IMR-90 (cell line): ENCODE measurements around the gene PLCD1. TPM values are rescaled to one million over a fixed set of nuclear protein-coding genes. Genes with fewer than 3 reads are reported as not detected.

ENCODE experiments used
- ATAC-seq: fragments of 200-7000 bp; cut with Tn5 transposase; 2 replicates; pipeline ENCODE4 v1.9.1; 2020; ENCODE audit warnings: low read depth, mild to moderate bottlenecking, moderate library complexity
- BruUV-seq: library from RNA; stranded (reverse); fragments of 400-500 nt; replicated peaks from 2 replicates; lab custom pipeline; 2021; lab: Mats Ljungman, UMichigan
- CTCF ChIA-PET: fragments of 300-600 bp; formaldehyde crosslinking; extraction: SDS; loops from one replicate; lab custom pipeline; 2021; ENCODE audit warnings: antibody characterized with exemption; lab: Yijun Ruan, JAX
- POLR2A ChIA-PET: fragments of 300-600 bp; sonication (Branson Sonifier 250); formaldehyde crosslinking; loops from one replicate; lab custom pipeline; 2022; ENCODE audit warnings: antibody characterized with exemption; ENCODE audit not compliant: unreplicated experiment; lab: Charles Lee
- DNase-seq: peaks from one replicate; pipeline ENCODE4 v3.0.0; 2013
- H2AFZ ChIP-seq: replicated peaks from 2 replicates; pipeline ENCODE3; 2013; ENCODE audit warnings: low read length, mild to moderate bottlenecking; ENCODE audit not compliant: poor library complexity
- H2AK5ac ChIP-seq: 2 replicates; pipeline ENCODE4 v1.6.1; 2013; ENCODE audit warnings: low read depth, low read length, inconsistent platforms
- H2AK9ac ChIP-seq: replicated peaks from 2 replicates; pipeline ENCODE3; 2013; ENCODE audit warnings: mild to moderate bottlenecking, low read depth, low read length, moderate library complexity; ENCODE audit not compliant: poor library complexity
- H2BK120ac ChIP-seq: 2 replicates; pipeline ENCODE4 v1.6.1; 2013; ENCODE audit warnings: low read depth, low read length, inconsistent platforms
- H2BK15ac ChIP-seq: 3 replicates; pipeline ENCODE4 v1.6.1; 2013; ENCODE audit warnings: low read depth, low read length, inconsistent platforms
- H2BK20ac ChIP-seq: 2 replicates; pipeline ENCODE4 v1.6.1; 2013; ENCODE audit warnings: low read depth, mild to moderate bottlenecking, inconsistent platforms, low read length, moderate library complexity
- H2BK5ac ChIP-seq: 2 replicates; pipeline ENCODE4 v1.6.1; 2013; ENCODE audit warnings: mild to moderate bottlenecking, low read depth, low read length, inconsistent platforms; ENCODE audit not compliant: poor library complexity, severe bottlenecking
- H3K14ac ChIP-seq: replicated peaks from 2 replicates; pipeline ENCODE4 v1.6.1; 2013; ENCODE audit warnings: low read depth, low read length, inconsistent platforms
- H3K18ac ChIP-seq: 2 replicates; pipeline ENCODE4 v1.6.1; 2013; ENCODE audit warnings: low read depth, low read length, control low read depth
- H3K23ac ChIP-seq: 2 replicates; pipeline ENCODE4 v1.6.1; 2013; ENCODE audit warnings: low read depth, low read length, inconsistent platforms
- H3K27ac ChIP-seq: 2 replicates; pipeline ENCODE4 v1.5.1; 2013; ENCODE audit warnings: mild to moderate bottlenecking, control low read depth, low read length; ENCODE audit not compliant: insufficient read depth
- H3K27me3 ChIP-seq: 2 replicates; pipeline ENCODE4 v1.6.1; 2013; ENCODE audit warnings: low read length; ENCODE audit not compliant: control insufficient read depth, insufficient read depth
- H3K36me3 ChIP-seq: 2 replicates; pipeline ENCODE4 v1.6.1; 2013; ENCODE audit warnings: low read length, mixed read lengths; ENCODE audit not compliant: control insufficient read depth, insufficient read depth
- H3K4ac ChIP-seq: 2 replicates; pipeline ENCODE4 v1.6.1; 2013; ENCODE audit warnings: low read depth, low read length, inconsistent platforms
- H3K4me1 ChIP-seq: 2 replicates; pipeline ENCODE4 v1.6.1; 2013; ENCODE audit warnings: low read length, mixed read lengths; ENCODE audit not compliant: control insufficient read depth, insufficient read depth
- H3K4me2 ChIP-seq: 2 replicates; pipeline ENCODE4 v1.6.1; 2013; ENCODE audit warnings: low read depth, mild to moderate bottlenecking, control low read depth, low read length, moderate library complexity
- H3K4me3 ChIP-seq: 2 replicates; pipeline ENCODE4 v1.5.1; 2013; ENCODE audit warnings: low read depth, mild to moderate bottlenecking, control low read depth, low read length, moderate library complexity; ENCODE audit not compliant: insufficient read depth
- H3K56ac ChIP-seq: 2 replicates; pipeline ENCODE4 v1.6.1; 2013; ENCODE audit warnings: low read length, inconsistent platforms; ENCODE audit not compliant: insufficient read depth; ENCODE audit errors: extremely low read depth
- H3K79me1 ChIP-seq, 2 experiments: 2 replicates each; pipeline ENCODE4 v1.6.1; 2013; ENCODE audit warnings: low read length in 2 of 2, inconsistent platforms in 1 of 2, low read depth in 1 of 2
- H3K9ac ChIP-seq: 2 replicates; pipeline ENCODE4 v1.6.1; 2013; ENCODE audit warnings: low read depth, low read length, control low read depth
- H3K9me1 ChIP-seq: 2 replicates; pipeline ENCODE4 v1.6.1; 2013; ENCODE audit warnings: low read length, inconsistent platforms; ENCODE audit not compliant: insufficient read depth
- H3K9me3 ChIP-seq: 2 replicates; pipeline ENCODE4 v1.6.1; 2013; ENCODE audit warnings: low read length; ENCODE audit not compliant: control insufficient read depth, insufficient read depth
- H4K20me1 ChIP-seq: 2 replicates; pipeline ENCODE4 v1.6.1; 2013; ENCODE audit warnings: low read length, inconsistent platforms; ENCODE audit not compliant: insufficient read depth
- H4K5ac ChIP-seq: 2 replicates; pipeline ENCODE4 v1.6.1; 2013; ENCODE audit warnings: mild to moderate bottlenecking, low read depth, low read length, control low read depth
- H4K8ac ChIP-seq, 2 experiments: 2 replicates each; pipeline ENCODE4 v1.6.1; 2013; ENCODE audit warnings: low read depth in 2 of 2, low read length in 2 of 2, control low read depth in 1 of 2, inconsistent platforms in 1 of 2
- H4K91ac ChIP-seq: 2 replicates; pipeline ENCODE4 v1.6.1; 2013; ENCODE audit warnings: low read depth, low read length, inconsistent platforms; ENCODE audit not compliant: insufficient read depth
- BHLHE40 ChIP-seq: fragments of 150-350 bp; IDR thresholded peaks from 2 replicates; pipeline ENCODE4 v1.6.1; 2016; ENCODE audit warnings: mild to moderate bottlenecking, low read depth, low read length
- CEBPB ChIP-seq: IDR thresholded peaks from 2 replicates; pipeline ENCODE4 v1.6.1; 2012; ENCODE audit warnings: low read depth, low read length, improper control_type of control experiment
- CHD1 ChIP-seq: IDR thresholded peaks from 2 replicates; pipeline ENCODE4 v1.6.1; 2012; ENCODE audit warnings: low read depth, low read length, improper control_type of control experiment
- ELK1 ChIP-seq: fragments of 150-350 bp; IDR thresholded peaks from 2 replicates; pipeline ENCODE4 v1.6.1; 2016; ENCODE audit warnings: low read depth, mild to moderate bottlenecking, low read length, moderate library complexity, borderline replicate concordance
- FOS ChIP-seq: fragments of 150-350 bp; IDR thresholded peaks from 2 replicates; pipeline ENCODE4 v1.6.1; 2016; ENCODE audit warnings: low read depth, low read length
- MAFK ChIP-seq: IDR thresholded peaks from 2 replicates; pipeline ENCODE4 v1.6.1; 2012; ENCODE audit warnings: low read depth, low read length, improper control_type of control experiment
- MAZ ChIP-seq: IDR thresholded peaks from 2 replicates; pipeline ENCODE4 v1.6.1; 2012; ENCODE audit warnings: low read depth, mild to moderate bottlenecking, low read length, improper control_type of control experiment, moderate library complexity, borderline replicate concordance
- MXI1 ChIP-seq: IDR thresholded peaks from 2 replicates; pipeline ENCODE4 v1.6.1; 2012; ENCODE audit warnings: low read depth, mild to moderate bottlenecking, low read length, moderate library complexity, borderline replicate concordance
- NFE2L2 ChIP-seq: fragments of 150-350 bp; IDR thresholded peaks from 2 replicates; pipeline ENCODE4 v1.6.1; 2016; ENCODE audit warnings: low read depth, mild to moderate bottlenecking, low read length
- POLR2A ChIP-seq: IDR thresholded peaks from 2 replicates; pipeline ENCODE4 v1.6.1; 2012; ENCODE audit warnings: mild to moderate bottlenecking, low read depth, low read length
- RAD21 ChIP-seq: IDR thresholded peaks from 2 replicates; pipeline ENCODE4 v1.6.1; 2012; ENCODE audit warnings: low read length, improper control_type of control experiment
- RCOR1 ChIP-seq: IDR thresholded peaks from 2 replicates; pipeline ENCODE4 v1.6.1; 2012; ENCODE audit warnings: mild to moderate bottlenecking, low read length, improper control_type of control experiment; ENCODE audit not compliant: insufficient replicate concordance
- RFX5 ChIP-seq: IDR thresholded peaks from 2 replicates; pipeline ENCODE4 v1.8.0; 2012; ENCODE audit warnings: low read depth, mild to moderate bottlenecking, low read length, moderate library complexity
- SMC3 ChIP-seq: fragments of 150-350 bp; IDR thresholded peaks from 2 replicates; pipeline ENCODE4 v1.6.1; 2016; ENCODE audit warnings: low read depth, mild to moderate bottlenecking, antibody characterized with exemption, low read length, moderate library complexity
- WGBS, 2 experiments: methylation state at CpG; one replicate each; pipeline versions ENCODE4 v1.1.5 to v1.1.7; 2013; ENCODE audit warnings: missing lambda C conversion rate in 2 of 2; ENCODE audit not compliant: insufficient read length in 1 of 2; ENCODE audit errors: extremely low coverage in 2 of 2; 5-methylcytosine and 5-hydroxymethylcytosine counted together
- dilution Hi-C: fragments of 300-500 bp; cut with HindIII; formaldehyde crosslinking; loops from one replicate; pipeline ENCODE4 v1.14.3; 2018; ENCODE audit warnings: low sequenced_read_pairs; ENCODE audit not compliant: unreplicated experiment
- in situ Hi-C: fragments of 300-500 bp; cut with MboI; formaldehyde crosslinking; loops from 3 replicates; pipeline ENCODE4 v1.14.3; 2019; ENCODE audit warnings: low sequenced_read_pairs, inconsistent platforms, mixed read lengths
- intact Hi-C: fragments of 100-400 bp; cut with micrococcal nuclease; formaldehyde crosslinking; loops from 2 replicates; pipeline ENCODE4 v1.10.0; 2022
- polyA plus RNA-seq, 3 experiments: library from polyadenylated mRNA; depleted of rRNA; stranded (reverse); fragments of >200 nt; gene quantifications; 2 replicates each; pipeline ENCODE4 v1.2.3, GENCODE V29; 2012; ENCODE audit warnings: low replicate concordance in 1 of 3
- total RNA-seq: library from RNA; depleted of rRNA; stranded (reverse); fragments of >200 nt; gene quantifications from 2 replicates; pipeline ENCODE4 v1.2.3, GENCODE V29; 2012
- TF ChIP-seq, protein P1 (sequence below): fragments of 150-350 bp; IDR thresholded peaks from 2 replicates; pipeline ENCODE4 v1.6.1; 2017; ENCODE audit warnings: mild to moderate bottlenecking, antibody characterized with exemption, low read length, low read depth

PLCD1 gene
- total and polyA plus RNA-seq, 2 of the 4 experiments (the other 2 are of a cell fraction), result 14.9 to 16.3 TPM

DNA sequence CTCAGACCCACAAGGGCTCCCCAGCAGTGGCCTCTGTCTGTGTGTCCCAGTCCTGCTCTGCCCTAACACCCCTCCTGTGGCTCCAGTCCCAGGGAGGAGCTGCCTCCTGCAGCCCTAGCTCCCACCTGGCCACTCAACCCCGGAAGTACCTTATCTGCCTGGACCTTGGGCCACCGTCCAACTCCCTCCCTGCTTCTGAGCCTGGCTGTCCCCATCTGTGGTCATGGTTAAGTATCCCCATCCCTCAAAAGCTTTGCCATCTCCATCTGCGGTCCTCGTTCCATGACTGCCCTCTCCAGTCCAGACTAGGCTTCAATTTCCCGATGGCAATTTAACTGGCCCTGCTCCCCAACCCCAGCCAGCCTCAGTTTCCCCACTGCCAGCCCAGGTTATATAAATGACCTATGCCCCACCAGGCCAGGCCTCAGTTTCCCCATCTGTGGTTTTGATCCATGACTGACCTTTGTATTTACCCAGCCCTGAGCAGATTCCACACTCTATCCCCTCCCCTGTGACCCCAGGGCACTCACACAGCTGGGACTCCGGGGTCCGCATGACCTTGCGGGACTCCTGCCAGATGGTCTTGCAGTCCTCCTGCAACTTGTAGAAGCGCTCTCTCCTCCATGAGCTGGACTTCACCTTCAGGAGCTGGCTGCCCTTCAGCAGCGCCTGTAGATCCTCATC lies 9.6 kb downstream of the PLCD1 start:
- Histone ChIP-seq H3K4me2 (no peak overlapping the region), H2AK9ac (no peak overlapping the region), H3K9ac (no peak overlapping the region), H3K9me1 (peaks cover 18% of the 10 kb centered on the region), H3K4me3 (no peak overlapping the region), H2BK5ac (no peak overlapping the region), H4K20me1 (no peaks in the 10 kb centered on the region; the same call in none of the 2 replicates), H3K9me3 (peaks cover 4% of the 10 kb centered on the region; the same call in 1 of the 2 replicates), H3K18ac (no peak overlapping the region), H3K27ac (no peak overlapping the region), H3K27me3 (no peaks in the 10 kb centered on the region), H3K4me1 (peaks cover 2% of the 10 kb centered on the region; the same call in 1 of the 2 replicates), H3K36me3 (peaks cover 26% of the 10 kb centered on the region), H3K14ac (no peak overlapping the region), H3K79me1 (peaks cover 0 to 19% of the 10 kb centered on the region in 2 experiments; a peak in 3 of 4 replicates), H2AK5ac (no peak overlapping the region), H4K8ac (no peak overlapping the region), H4K91ac (no peak overlapping the region), H3K23ac (no peak overlapping the region), H3K56ac (no peak overlapping the region), H3K4ac (no peak overlapping the region), H2BK15ac (no peak overlapping the region), H2AFZ (no peak overlapping the region), H2BK120ac (no peak overlapping the region), H4K5ac (no peak overlapping the region), H2BK20ac (no peak overlapping the region)
- POLR2A ChIA-PET, result interaction anchor here (0.5 kb wide), 1 partner anchor 10 kb away, joined by 5 read pairs; no protein-coding TSS in a partner anchor
- intact Hi-C loops (no loop called here), dilution Hi-C loops (no loop called here), in situ Hi-C loops (no loop called here)
- WGBS, 2 experiments, result 100% methylated on average over 2 of the region's 10 CpGs; no CpG with 5 or more reads in 1 of the 2 experiments
- CTCF ChIA-PET, result no interaction called here
- ATAC-seq (no peak), DNase-seq (no peak)
- BruUV-seq, result no TSS peak
- TF ChIP-seq CEBPB (no peak), CHD1 (no peak), BHLHE40 (no peak), SMC3 (no peak), POLR2A (no peak), FOS (no peak), ELK1 (no peak), NFE2L2 (no peak), MAZ (no peak), RFX5 (no peak), RCOR1 (no peak), RAD21 (no peak), MAFK (no peak), MXI1 (no peak)
- TF ChIP-seq, protein P1, sequence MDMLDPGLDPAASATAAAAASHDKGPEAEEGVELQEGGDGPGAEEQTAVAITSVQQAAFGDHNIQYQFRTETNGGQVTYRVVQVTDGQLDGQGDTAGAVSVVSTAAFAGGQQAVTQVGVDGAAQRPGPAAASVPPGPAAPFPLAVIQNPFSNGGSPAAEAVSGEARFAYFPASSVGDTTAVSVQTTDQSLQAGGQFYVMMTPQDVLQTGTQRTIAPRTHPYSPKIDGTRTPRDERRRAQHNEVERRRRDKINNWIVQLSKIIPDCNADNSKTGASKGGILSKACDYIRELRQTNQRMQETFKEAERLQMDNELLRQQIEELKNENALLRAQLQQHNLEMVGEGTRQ, result no peak
